Raji (cell line): ENCODE data around the gene ADPRM.

Experiments
- POLR2A ChIP-seq: IDR thresholded peaks from 2 replicates; pipeline ENCODE4 v1.6.1; 2011; ENCODE audit warnings: low read depth, low read length, control low read depth; ENCODE audit not compliant: insufficient read depth

ADPRM gene

GRCh38 chr17:10754861-10755591 is 57.6 kb downstream of the ADPRM start:
- no peak for TF ChIP-seq POLR2A

GRCh38 chr17:10755592-10756127 is 58.3 kb downstream of the ADPRM start:
- TF ChIP-seq POLR2A, result no peak

- TF ChIP-seq POLR2A, result no peak
These were observed 58.8 kb downstream of the ADPRM start for GRCh38 chr17:10756185-10756584.

GRCh38 chr17:10756619-10757018 is 59.2 kb downstream of the ADPRM start:
- no peak for TF ChIP-seq POLR2A

DNA sequence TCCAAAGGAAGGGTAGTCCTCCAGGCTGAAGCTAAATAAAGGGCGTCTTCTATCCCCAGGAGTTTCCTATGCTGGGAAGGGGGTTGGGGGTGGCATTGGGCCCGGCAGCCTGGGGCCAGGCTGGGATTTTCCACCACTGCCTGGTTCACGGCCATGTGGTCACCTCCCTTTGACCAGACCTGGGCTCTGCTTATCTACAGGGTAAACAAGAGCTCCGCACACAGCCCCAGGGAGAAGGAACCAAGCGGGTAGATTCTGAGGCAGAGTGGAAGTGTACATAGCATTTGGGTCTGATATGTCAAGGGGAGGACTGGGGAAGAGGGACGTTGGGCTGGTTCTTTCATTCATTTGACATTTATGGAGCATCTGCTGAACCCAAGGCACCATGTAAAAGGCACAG is 59.7 kb downstream of the ADPRM start:
- no peak for TF ChIP-seq POLR2A

DNA sequence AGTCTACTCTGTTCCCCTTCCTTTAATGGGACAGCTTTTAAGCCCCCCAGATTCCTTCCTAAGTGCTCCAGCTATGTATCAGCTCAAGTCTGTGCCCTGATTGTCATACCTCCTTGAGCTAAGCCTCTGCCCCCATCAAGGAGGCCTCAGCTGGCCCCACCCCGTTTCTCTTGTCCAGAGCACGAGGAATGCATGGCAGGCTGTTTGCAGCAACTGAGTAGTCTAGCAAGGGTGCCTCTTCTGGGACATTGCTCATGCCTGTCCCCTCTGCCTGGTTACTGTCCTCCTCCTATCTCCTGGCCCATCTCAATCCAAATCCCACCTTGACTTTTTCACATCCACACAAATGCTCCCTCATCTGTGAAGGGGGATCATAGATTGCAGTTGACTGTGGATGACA is 60.3 kb downstream of the ADPRM start:
- no peak for TF ChIP-seq POLR2A

DNA sequence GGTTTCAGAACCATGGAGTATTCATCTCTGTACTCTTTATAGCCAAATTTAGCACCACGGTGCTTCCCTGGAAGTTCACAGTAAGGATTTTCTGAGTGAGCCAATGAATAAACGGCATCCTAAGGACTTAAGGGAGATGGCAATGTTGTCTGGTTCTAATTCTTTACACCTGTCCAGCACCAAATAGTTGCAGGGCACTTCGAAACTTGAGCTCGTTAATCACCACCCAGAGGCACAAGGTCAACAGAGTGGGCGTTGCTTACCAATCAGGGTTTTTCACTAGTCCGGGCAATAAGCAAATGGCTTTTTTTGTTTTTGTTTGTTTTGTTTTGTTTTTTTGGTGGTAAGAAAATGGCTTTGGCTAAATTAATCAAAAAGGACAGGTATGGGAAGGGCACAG is 60.7 kb downstream of the ADPRM start:
- TF ChIP-seq POLR2A, result no peak
